Measurements from ENCODE around the gene ZNF207. TPM values are rescaled to one million over a fixed set of nuclear protein-coding genes. Genes with fewer than 3 reads are reported as not detected.

The ZNF207 gene
- total and polyA plus RNA-seq, 2 experiments from 2014 or later = 171 to 240 TPM

GRCh38 chr17:32314636-32315035 lies 35.3 kb upstream of the ZNF207 start (continued):
- TF ChIP-seq ZNF462 (CRISPR knock-in tag; IDR thresholded peaks at IDR 0.05) = no peak

- H3K4me2 ChIP-seq = no peak overlapping the region
- Mint-ChIP-seq H3K36me3 (ENCODE audit: low read depth) (no peaks in the 10 kb centered on the region), H3K27me3 (ENCODE audit: insufficient read depth, low read depth, poor library complexity) (peaks cover 12% of the 10 kb centered on the region), H3K4me1 (peaks cover 23% of the 10 kb centered on the region), H3K9me3 (no peaks in the 10 kb centered on the region), H3K4me3 (no peak overlapping the region), H3K27ac (no peak overlapping the region)
- no peak overlapping the region for H3K4me3 ChIP-seq
- no peak overlapping the region for H3K27ac ChIP-seq (ENCODE audit: low read depth)
- no peaks in the 10 kb centered on the region for H4K20me1 ChIP-seq (replicated peaks; ENCODE audit: insufficient read depth)
- H3F3A ChIP-seq (replicated peaks; ENCODE audit: low read depth) = no peaks in the 10 kb centered on the region
- H2AFZ ChIP-seq = no peak overlapping the region
- ATAC-seq (no peak), DNase-seq (ENCODE audit: low spot score) (no peak)
- no peaks in the 10 kb centered on the region for H3K79me2 ChIP-seq (replicated peaks; ENCODE audit: insufficient read depth)
- H3K27me3 ChIP-seq (ENCODE audit: insufficient read depth) = no peaks in the 10 kb centered on the region
- peaks cover 10% of the 10 kb centered on the region for H3K4me1 ChIP-seq (ENCODE audit: insufficient read depth)
- no peaks in the 10 kb centered on the region for H3K9me2 ChIP-seq (ENCODE audit: insufficient read depth)
- no peaks in the 10 kb centered on the region for H3K36me3 ChIP-seq (ENCODE audit: insufficient read depth)
- TF ChIP-seq EZH2 (IDR thresholded peaks at IDR 0.05; ENCODE audit: low read depth, unreplicated experiment) (no peak), CTCF (conservative IDR thresholded peaks at IDR 0.05; ENCODE audit: low read depth in 2 of 2) (no peak), CREB1 (CRISPR knock-in tag; IDR thresholded peaks at IDR 0.05; ENCODE audit: low read depth) (no peak), STAT1 (IDR thresholded peaks at IDR 0.05; ENCODE audit: unreplicated experiment) (no peak), ZNF331 (CRISPR knock-in tag; IDR thresholded peaks at IDR 0.05; ENCODE audit: low read depth) (no peak), ETS1 (IDR thresholded peaks at IDR 0.05) (no peak), JUNB (IDR thresholded peaks at IDR 0.05; ENCODE audit: unreplicated experiment) (no peak)
Measured at GRCh38 chr17:32315171-32315570, 34.8 kb upstream of the ZNF207 start.

Measured in GM23338 (cell line).